ENCODE results near the gene SLC45A1.

The SLC45A1 gene

DNA sequence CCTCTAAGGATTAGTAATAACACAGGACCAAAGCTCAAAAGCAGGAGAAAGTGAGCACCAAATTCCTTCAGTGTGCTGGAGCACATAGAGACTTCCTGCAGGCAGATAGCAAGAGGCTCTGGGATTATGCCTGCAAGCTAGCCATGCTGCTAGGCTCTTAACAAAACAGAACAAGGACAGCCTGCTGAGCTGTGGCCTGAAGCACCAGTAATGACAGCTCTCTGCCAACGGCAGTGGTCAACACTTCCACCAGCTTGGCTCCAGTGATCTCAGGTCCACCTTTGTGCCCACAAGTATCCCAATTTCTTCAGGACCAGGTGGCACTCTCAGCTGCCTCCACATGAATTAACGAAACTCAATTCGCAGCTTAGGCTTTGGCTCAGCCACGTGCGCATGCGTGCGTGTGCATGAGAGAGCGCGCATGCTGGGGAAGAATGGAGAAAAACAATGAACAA lies 64.2 kb downstream of the SLC45A1 start:
- no peak overlapping the region for H3K4ac ChIP-seq (ENCODE audit: low read depth in 1 of 2, low read length in 2 of 2)
- H2BK12ac ChIP-seq (ENCODE audit: low read length in 2 of 2): no peak overlapping the region
- peak overlapping the region; percentile 89 for H3K27ac ChIP-seq (ENCODE audit: low read length, poor library complexity, severe bottlenecking)
- no peaks in the 10 kb centered on the region for H3K27me3 ChIP-seq (ENCODE audit: control insufficient read depth in 1 of 2, insufficient read depth in 1 of 2, low read length in 2 of 2)
- peaks cover 27% of the 10 kb centered on the region for H3K79me1 ChIP-seq (replicated peaks; ENCODE audit: low read length, poor library complexity, severe bottlenecking)
- H2AK5ac ChIP-seq (ENCODE audit: low read length, severe bottlenecking): no peak overlapping the region
- H2BK120ac ChIP-seq (ENCODE audit: low read depth, low read length): no peak overlapping the region
- H3K4me1 ChIP-seq (ENCODE audit: control insufficient read depth, insufficient read depth, low read depth, low read length): peaks cover 27% of the 10 kb centered on the region
- H3K9ac ChIP-seq (ENCODE audit: low read length): no peak overlapping the region
- H3K9me3 ChIP-seq (ENCODE audit: control insufficient read depth, low read length): no peaks in the 10 kb centered on the region
- no peak overlapping the region for H3K4me3 ChIP-seq (ENCODE audit: insufficient read depth in 1 of 2, low read depth in 1 of 2, low read length in 2 of 2)
- H3K14ac ChIP-seq (ENCODE audit: low read length in 2 of 2): no peak overlapping the region
- H2BK5ac ChIP-seq (ENCODE audit: low read depth, low read length, poor library complexity, severe bottlenecking): no peak overlapping the region
- H3K4me2 ChIP-seq (ENCODE audit: low read length, poor library complexity, severe bottlenecking): no peak overlapping the region
- H3K23ac ChIP-seq (ENCODE audit: low read length in 2 of 2): no peak overlapping the region
- 84% methylated on average over 9 of the region's 9 CpGs for WGBS
- H4K8ac ChIP-seq (ENCODE audit: low read length): no peak overlapping the region
- H3K18ac ChIP-seq (ENCODE audit: low read depth in 1 of 2, low read length in 2 of 2): peak overlapping the region in 1 of 2 experiments; percentile 28
- H3K36me3 ChIP-seq (ENCODE audit: control insufficient read depth in 1 of 2, insufficient read depth in 2 of 2, low read depth in 1 of 2, low read length in 2 of 2): peaks cover 22 to 50% of the 10 kb centered on the region in 2 experiments
- no peak for DNase-seq
- H2AFZ ChIP-seq (ENCODE audit: low read depth, low read length): no peak overlapping the region
- H2BK15ac ChIP-seq (ENCODE audit: low read depth, poor library complexity, severe bottlenecking): no peak overlapping the region
- peak overlapping the region; percentile 54 for H4K91ac ChIP-seq (ENCODE audit: low read length)

DNA sequence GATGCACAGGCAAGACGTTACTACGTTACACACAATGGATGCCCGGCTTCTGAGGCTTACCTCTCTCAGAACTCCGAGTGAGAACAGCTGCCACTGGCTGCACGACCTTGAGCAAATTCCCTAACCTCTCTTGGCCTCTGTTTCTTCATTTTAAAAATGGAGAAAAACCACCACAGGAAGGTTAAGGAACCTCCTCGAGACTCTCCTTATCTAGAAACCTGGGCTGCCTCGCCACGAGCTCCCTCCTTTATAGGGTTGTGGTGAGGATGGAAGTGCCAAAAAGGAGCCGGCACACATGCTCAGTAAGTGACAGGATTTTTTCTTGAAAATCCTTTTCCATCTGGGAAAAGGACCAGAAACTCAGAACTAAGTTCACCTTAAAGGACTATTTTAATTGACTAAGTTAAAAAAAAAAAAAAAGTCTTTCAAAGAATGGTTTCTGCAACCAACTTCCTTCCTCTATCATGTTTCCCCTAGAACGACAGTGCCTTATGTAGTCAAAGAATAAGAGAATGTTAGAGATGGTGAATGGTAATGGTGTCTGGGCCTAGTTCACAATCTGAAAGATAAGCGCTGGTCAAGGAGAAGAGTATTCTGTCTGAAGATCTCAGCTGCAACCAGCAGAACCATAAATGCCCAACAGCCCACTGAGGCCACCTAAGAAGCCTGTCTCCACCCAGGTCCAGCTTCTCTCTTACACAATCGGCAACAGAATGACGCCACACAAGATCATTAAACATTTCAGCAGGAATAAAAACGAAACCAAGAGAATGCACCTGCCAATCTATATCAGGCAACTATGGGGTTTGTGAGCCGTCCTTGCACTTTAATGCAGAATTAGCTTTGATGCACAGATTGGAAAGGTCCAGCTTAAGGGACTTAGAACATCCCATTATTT lies 64.9 kb downstream of the SLC45A1 start:
- Histone ChIP-seq H3K27me3 (ENCODE audit: control insufficient read depth in 1 of 2, insufficient read depth in 1 of 2, low read length in 2 of 2) (no peaks in the 10 kb centered on the region), H3K9me3 (ENCODE audit: control insufficient read depth, low read length) (no peaks in the 10 kb centered on the region), H3K4me1 (ENCODE audit: control insufficient read depth, insufficient read depth, low read depth, low read length) (peaks cover 27% of the 10 kb centered on the region), H2AK5ac (ENCODE audit: low read length, severe bottlenecking) (no peak overlapping the region), H2AFZ (ENCODE audit: low read depth, low read length) (no peak overlapping the region), H3K4ac (ENCODE audit: low read depth in 1 of 2, low read length in 2 of 2) (no peak overlapping the region), H3K9ac (ENCODE audit: low read length) (no peak overlapping the region), H3K36me3 (ENCODE audit: control insufficient read depth in 1 of 2, insufficient read depth in 2 of 2, low read depth in 1 of 2, low read length in 2 of 2) (peaks cover 22 to 48% of the 10 kb centered on the region in 2 experiments), H2BK5ac (ENCODE audit: low read depth, low read length, poor library complexity, severe bottlenecking) (no peak overlapping the region), H4K8ac (ENCODE audit: low read length) (no peak overlapping the region), H3K4me3 (ENCODE audit: insufficient read depth in 1 of 2, low read depth in 1 of 2, low read length in 2 of 2) (no peak overlapping the region), H4K91ac (ENCODE audit: low read length) (no peak overlapping the region), H2BK12ac (ENCODE audit: low read length in 2 of 2) (no peak overlapping the region), H3K4me2 (ENCODE audit: low read length, poor library complexity, severe bottlenecking) (no peak overlapping the region), H3K79me1 (replicated peaks; ENCODE audit: low read length, poor library complexity, severe bottlenecking) (peaks cover 24% of the 10 kb centered on the region), H3K18ac (ENCODE audit: low read depth in 1 of 2, low read length in 2 of 2) (no peak overlapping the region), H3K23ac (ENCODE audit: low read length in 2 of 2) (no peak overlapping the region), H2BK15ac (ENCODE audit: low read depth, poor library complexity, severe bottlenecking) (no peak overlapping the region), H2BK120ac (ENCODE audit: low read depth, low read length) (no peak overlapping the region), H3K27ac (ENCODE audit: low read length, poor library complexity, severe bottlenecking) (no peak overlapping the region), H3K14ac (ENCODE audit: low read length in 2 of 2) (no peak overlapping the region)
- DNase-seq: no peak
- WGBS: 97% methylated on average over 14 of the region's 15 CpGs

DNA sequence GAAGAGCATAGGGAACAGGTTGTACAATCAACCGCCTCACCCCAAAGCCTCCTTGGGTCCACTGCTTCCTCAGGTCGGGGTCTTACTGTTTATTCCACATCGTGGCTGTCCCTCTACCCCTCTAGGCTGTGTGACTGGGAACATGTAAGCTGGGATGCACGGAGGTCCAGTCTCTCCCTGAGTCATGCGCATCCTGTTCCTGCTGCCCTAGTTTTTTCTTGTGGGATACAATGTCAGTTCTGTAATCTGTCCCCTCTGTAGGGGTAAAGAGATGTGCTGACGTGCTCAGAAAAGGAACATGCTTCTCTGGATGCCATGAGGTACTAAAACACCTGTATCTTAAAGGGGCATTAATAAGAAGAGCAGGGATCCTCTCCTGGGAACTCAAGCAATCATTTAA lies 66.2 kb downstream of the SLC45A1 start:
- Histone ChIP-seq H3K4ac (ENCODE audit: low read depth in 1 of 2, low read length in 2 of 2) (no peak overlapping the region), H2AK5ac (ENCODE audit: low read length, severe bottlenecking) (no peak overlapping the region), H3K9ac (ENCODE audit: low read length) (no peak overlapping the region), H3K4me2 (ENCODE audit: low read length, poor library complexity, severe bottlenecking) (no peak overlapping the region), H3K14ac (ENCODE audit: low read length in 2 of 2) (no peak overlapping the region), H3K36me3 (ENCODE audit: control insufficient read depth in 1 of 2, insufficient read depth in 2 of 2, low read depth in 1 of 2, low read length in 2 of 2) (peaks cover 18 to 56% of the 10 kb centered on the region in 2 experiments), H2BK15ac (ENCODE audit: low read depth, poor library complexity, severe bottlenecking) (no peak overlapping the region), H4K91ac (ENCODE audit: low read length) (no peak overlapping the region), H3K18ac (ENCODE audit: low read depth in 1 of 2, low read length in 2 of 2) (no peak overlapping the region), H3K79me1 (replicated peaks; ENCODE audit: low read length, poor library complexity, severe bottlenecking) (peaks cover 18% of the 10 kb centered on the region), H3K9me3 (ENCODE audit: control insufficient read depth, low read length) (no peaks in the 10 kb centered on the region), H4K8ac (ENCODE audit: low read length) (no peak overlapping the region), H3K23ac (ENCODE audit: low read length in 2 of 2) (no peak overlapping the region), H2BK12ac (ENCODE audit: low read length in 2 of 2) (no peak overlapping the region), H3K4me1 (ENCODE audit: control insufficient read depth, insufficient read depth, low read depth, low read length) (peaks cover 26% of the 10 kb centered on the region), H3K27me3 (ENCODE audit: control insufficient read depth in 1 of 2, insufficient read depth in 1 of 2, low read length in 2 of 2) (no peaks in the 10 kb centered on the region), H3K4me3 (ENCODE audit: insufficient read depth in 1 of 2, low read depth in 1 of 2, low read length in 2 of 2) (no peak overlapping the region), H2BK120ac (ENCODE audit: low read depth, low read length) (no peak overlapping the region), H2BK5ac (ENCODE audit: low read depth, low read length, poor library complexity, severe bottlenecking) (no peak overlapping the region), H2AFZ (ENCODE audit: low read depth, low read length) (no peak overlapping the region), H3K27ac (ENCODE audit: low read length, poor library complexity, severe bottlenecking) (no peak overlapping the region)
- DNase-seq: peak; percentile 54
- WGBS: 59% methylated on average over 6 of the region's 6 CpGs

DNA sequence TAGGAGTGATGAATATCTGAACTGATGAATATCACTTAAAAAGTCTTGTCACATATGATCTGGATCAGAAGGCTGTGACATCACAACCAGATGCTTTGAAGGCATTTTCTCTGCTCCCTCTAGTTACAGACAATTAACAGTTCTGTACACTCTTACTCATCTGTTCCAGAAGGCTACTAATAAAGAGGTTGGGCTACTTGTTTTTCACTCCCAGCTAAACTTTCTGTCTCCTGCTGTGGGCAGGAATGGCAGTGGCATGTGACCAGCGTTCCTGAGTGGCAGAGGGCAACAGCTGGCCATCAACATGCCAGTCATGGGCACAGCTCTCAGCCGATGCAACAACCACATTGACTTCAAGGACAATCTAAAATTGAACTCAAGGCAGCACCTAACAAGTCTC lies 66.7 kb downstream of the SLC45A1 start:
- Histone ChIP-seq H3K4me3 (ENCODE audit: insufficient read depth in 1 of 2, low read depth in 1 of 2, low read length in 2 of 2) (no peak overlapping the region), H3K27ac (ENCODE audit: low read length, poor library complexity, severe bottlenecking) (no peak overlapping the region), H3K9me3 (ENCODE audit: control insufficient read depth, low read length) (no peaks in the 10 kb centered on the region), H3K79me1 (replicated peaks; ENCODE audit: low read length, poor library complexity, severe bottlenecking) (peaks cover 17% of the 10 kb centered on the region), H3K27me3 (ENCODE audit: control insufficient read depth in 1 of 2, insufficient read depth in 1 of 2, low read length in 2 of 2) (no peaks in the 10 kb centered on the region), H2BK15ac (ENCODE audit: low read depth, poor library complexity, severe bottlenecking) (peak overlapping the region; percentile 5), H4K91ac (ENCODE audit: low read length) (no peak overlapping the region), H2AFZ (ENCODE audit: low read depth, low read length) (no peak overlapping the region), H3K14ac (ENCODE audit: low read length in 2 of 2) (no peak overlapping the region), H3K4me1 (ENCODE audit: control insufficient read depth, insufficient read depth, low read depth, low read length) (peaks cover 25% of the 10 kb centered on the region), H2BK12ac (ENCODE audit: low read length in 2 of 2) (peak overlapping the region in 1 of 2 experiments; percentile 56), H3K4me2 (ENCODE audit: low read length, poor library complexity, severe bottlenecking) (no peak overlapping the region), H2AK5ac (ENCODE audit: low read length, severe bottlenecking) (peak overlapping the region; percentile 66), H4K8ac (ENCODE audit: low read length) (no peak overlapping the region), H3K18ac (ENCODE audit: low read depth in 1 of 2, low read length in 2 of 2) (peak overlapping the region in 1 of 2 experiments; percentile 63), H3K9ac (ENCODE audit: low read length) (no peak overlapping the region), H2BK5ac (ENCODE audit: low read depth, low read length, poor library complexity, severe bottlenecking) (no peak overlapping the region), H3K23ac (ENCODE audit: low read length in 2 of 2) (no peak overlapping the region), H3K36me3 (ENCODE audit: control insufficient read depth in 1 of 2, insufficient read depth in 2 of 2, low read depth in 1 of 2, low read length in 2 of 2) (peaks cover 19 to 59% of the 10 kb centered on the region in 2 experiments), H3K4ac (ENCODE audit: low read depth in 1 of 2, low read length in 2 of 2) (no peak overlapping the region), H2BK120ac (ENCODE audit: low read depth, low read length) (no peak overlapping the region)
- 92% methylated on average over 2 of the region's 2 CpGs for WGBS
- peak; percentile 51 for DNase-seq

Data from mesenchymal stem cell (in vitro differentiated cells and primary cell).